Breast epithelium (tissue), 3 donors: ENCODE measurements around the gene FITM1.

Experiments used
- POLR2A ChIP-seq: fragments of 450-650 bp; IDR thresholded peaks from one replicate; pipeline ENCODE4 v1.6.1; 2016; ENCODE audit warnings: antibody characterized with exemption, mild to moderate bottlenecking, moderate library complexity
- POLR2AphosphoS5 ChIP-seq, 3 donors: sonication (generic); formaldehyde crosslinking; IDR thresholded peaks; one replicate each; pipeline ENCODE4 v1.6.1; 2017; ENCODE audit warnings: antibody characterized with exemption in 3 of 3
- TF ChIP-seq, protein P1 (sequence below), 3 donors: fragments of 450-650 bp; IDR thresholded peaks; one replicate each; pipeline ENCODE4 v1.5.1; 2016 to 2017; ENCODE audit warnings: antibody characterized with exemption in 3 of 3, mild to moderate bottlenecking in 3 of 3, moderate library complexity in 3 of 3

DNA sequence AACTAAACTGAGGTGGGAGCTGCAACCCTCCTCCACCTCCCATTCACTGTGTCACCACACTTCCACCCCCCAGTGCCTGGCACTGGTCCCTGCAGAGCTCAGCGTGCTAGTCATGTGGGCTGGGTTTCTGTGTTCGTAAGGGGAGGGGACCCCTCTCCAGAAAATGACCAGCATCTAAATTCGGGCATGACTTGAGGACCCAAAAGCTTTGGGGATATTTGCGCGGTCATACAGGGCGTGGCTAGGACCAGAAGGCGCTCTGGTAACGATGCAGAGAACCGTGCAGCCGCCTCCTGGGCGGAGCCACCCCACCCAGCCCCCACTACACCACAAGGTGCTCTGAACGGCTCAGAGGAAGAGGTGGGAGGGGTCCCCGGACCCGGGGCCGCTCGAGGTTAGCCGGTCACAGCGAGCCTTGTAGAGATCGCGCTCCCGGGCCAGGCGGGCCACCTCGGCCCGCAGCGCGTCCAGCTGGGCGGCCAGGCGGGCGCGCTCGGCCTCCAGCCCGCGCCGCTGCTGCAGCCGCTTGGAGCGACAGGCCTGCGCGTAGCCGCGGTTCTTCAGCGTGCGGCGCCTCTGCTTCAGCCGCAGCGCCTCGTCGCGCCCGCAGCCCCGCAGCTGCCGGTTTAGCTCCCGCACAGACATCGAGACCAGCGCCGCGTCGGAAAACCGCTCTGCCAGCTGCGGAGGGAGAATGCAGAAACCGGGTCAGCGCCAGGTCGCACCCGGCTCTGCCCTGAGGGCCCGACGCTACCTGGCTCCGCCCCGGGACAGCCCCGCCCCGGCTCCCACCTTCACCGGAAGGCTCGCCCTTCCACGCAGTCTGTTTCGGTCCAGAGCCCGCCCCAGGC is 49.3 kb upstream of the FITM1 start:
- TF ChIP-seq POLR2A (no peak), POLR2AphosphoS5 (IDR thresholded peaks at IDR 0.05) (no peak)
- TF ChIP-seq, protein P1, sequence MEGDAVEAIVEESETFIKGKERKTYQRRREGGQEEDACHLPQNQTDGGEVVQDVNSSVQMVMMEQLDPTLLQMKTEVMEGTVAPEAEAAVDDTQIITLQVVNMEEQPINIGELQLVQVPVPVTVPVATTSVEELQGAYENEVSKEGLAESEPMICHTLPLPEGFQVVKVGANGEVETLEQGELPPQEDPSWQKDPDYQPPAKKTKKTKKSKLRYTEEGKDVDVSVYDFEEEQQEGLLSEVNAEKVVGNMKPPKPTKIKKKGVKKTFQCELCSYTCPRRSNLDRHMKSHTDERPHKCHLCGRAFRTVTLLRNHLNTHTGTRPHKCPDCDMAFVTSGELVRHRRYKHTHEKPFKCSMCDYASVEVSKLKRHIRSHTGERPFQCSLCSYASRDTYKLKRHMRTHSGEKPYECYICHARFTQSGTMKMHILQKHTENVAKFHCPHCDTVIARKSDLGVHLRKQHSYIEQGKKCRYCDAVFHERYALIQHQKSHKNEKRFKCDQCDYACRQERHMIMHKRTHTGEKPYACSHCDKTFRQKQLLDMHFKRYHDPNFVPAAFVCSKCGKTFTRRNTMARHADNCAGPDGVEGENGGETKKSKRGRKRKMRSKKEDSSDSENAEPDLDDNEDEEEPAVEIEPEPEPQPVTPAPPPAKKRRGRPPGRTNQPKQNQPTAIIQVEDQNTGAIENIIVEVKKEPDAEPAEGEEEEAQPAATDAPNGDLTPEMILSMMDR (IDR thresholded peaks at IDR 0.05) = no peak
